ENCODE results near the gene SCMH1.

- TF ChIP-seq POLR2AphosphoS5 (IDR thresholded peaks at IDR 0.05; ENCODE audit: low read depth, low read length) (no peak), POLR2A (IDR thresholded peaks at IDR 0.05; ENCODE audit: low read depth, low read length) (no peak), TAF1 (IDR thresholded peaks at IDR 0.05; ENCODE audit: low read depth, low read length) (no peak), PAX5 (IDR thresholded peaks at IDR 0.05; ENCODE audit: insufficient read depth, low read length, severe bottlenecking) (no peak)
These were observed 66.6 kb downstream of the SCMH1 start for GRCh38 chr1:41175546-41175945.
